HuH-7.5 (cell line): ENCODE data around the gene OR2AP1.
A peak's percentile ranks its signal among the peaks of the same experiment; 100 is the strongest.
"Not testable (repeated sequence)": the region's sequence is repeated elsewhere in the genome, so short reads cannot be mapped to it uniquely, and the experiment has no call there.

Source experiments
- DNase-seq: peaks from one replicate; pipeline ENCODE4 v3.0.0; 2011; ENCODE audit warnings: low spot score

Gene OR2AP1

GRCh38 chr12:55572168-55572567 is at the start of gene OR2AP1:
Gene OR2AP1, plus strand, starts transcription at chr12:55572468. Its CDS starts 1,947 bp downstream, at chr12:55574415.
- no peak for DNase-seq

DNA sequence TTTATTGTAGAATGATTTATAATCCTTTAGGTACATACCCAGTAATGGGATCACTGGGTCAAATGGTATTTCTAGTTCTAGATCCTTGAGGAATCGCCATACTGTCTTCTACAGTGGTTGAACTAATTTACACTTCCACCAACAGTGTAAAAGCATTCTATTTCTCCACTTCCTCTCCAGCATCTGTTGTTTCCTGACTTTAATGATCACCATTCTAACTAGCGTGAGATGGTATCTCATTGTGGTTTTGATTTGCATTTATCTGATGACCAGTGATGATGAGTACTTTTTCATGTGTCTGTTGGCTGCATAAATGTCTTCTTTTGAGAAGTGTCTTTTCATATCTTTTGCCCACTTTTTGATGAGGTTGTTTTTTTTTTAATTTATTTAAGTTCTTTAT is 24.0 kb upstream of the OR2AP1 start:
- DNase-seq = not testable (repeated sequence)

GRCh38 chr12:55548756-55549155 is 23.5 kb upstream of the OR2AP1 start:
- DNase-seq = no peak

DNA sequence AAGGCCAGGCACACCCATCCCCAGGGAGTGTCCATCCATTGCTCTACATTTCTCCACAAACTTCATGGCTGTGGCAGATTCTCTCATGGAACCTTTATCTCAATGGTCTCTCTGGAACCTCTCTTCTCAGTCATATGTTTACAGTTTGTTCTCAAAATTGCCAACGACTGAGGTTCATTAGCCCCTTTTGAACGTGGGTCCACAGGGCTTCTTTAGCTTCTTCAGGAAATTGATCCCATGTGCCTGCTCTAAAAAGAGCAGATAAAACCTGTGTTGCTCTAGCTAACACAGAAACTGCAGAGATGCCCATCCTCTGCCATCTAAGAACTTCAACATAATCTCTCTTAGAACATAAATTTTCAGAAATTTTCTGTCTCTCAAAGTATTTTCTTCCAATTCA is 23.0 kb upstream of the OR2AP1 start, which contains the start of gene OR6C4:
Gene OR6C4, plus strand, starts transcription at position 301 of the 400 bp plus-strand sequence. CDS start 1,625 bp downstream, outside the sequence.
- no peak for DNase-seq

DNA sequence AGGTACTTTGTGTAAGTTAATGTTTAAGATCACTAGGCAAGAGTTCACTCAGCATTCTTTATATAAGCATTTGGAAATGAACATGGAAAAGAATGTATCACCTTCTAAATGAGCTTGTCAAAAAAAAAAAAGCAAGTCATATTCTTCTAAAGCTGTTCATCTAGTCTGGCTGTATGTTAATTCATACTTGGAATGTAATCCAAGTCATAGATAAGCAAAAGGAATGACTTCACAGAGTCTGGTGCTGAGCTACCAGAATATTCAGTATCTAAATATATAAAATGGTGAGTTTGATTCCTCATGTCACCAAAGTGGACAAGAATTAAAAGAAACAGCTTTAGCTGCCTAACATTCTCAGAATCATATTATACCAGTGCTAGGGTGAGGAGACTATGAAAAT is 18.0 kb upstream of the OR2AP1 start:
- DNase-seq = no peak

DNA sequence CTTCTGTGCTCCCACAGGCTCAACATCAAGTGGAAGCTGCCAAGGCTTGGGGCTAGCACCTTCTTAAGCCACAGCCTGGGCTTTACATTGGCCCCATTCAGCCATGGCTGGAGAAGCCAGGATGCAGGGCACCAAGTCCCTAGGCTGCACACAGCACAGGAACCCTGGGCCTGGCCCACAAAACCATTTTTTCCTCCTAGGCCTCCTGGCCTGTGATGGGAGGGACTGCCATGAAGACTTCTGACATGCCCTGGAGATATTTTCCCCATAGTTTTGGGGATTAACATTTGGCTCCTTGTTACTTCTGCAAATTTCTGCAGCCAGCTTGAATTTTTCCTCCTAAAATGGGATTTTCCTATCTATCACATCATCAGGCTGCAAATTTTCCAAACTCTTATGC is 2.2 kb upstream of the OR2AP1 start:
- DNase-seq = not testable (repeated sequence)

DNA sequence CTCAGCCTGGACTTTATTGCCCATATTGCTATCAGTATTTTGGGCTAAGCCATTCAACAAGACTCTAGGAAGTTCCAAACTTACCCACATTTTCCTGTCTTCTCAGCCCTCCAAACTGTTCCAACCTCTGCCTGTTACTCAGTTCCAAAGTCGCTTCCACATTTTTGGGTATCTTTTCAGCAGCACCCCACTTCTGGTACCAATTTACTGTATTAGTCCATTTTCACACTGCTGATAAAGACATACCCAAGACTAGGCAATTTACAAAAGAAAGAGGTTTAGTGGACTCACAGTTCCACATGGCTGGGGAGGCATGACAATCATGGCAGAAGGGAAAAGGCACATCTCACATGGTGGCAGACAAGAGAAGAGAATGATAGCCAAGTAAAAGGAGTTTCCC is 1.6 kb upstream of the OR2AP1 start:
- not testable (repeated sequence) for DNase-seq

GRCh38 chr12:55582066-55582465 is 9.8 kb downstream of the OR2AP1 start:
- no peak for DNase-seq

DNA sequence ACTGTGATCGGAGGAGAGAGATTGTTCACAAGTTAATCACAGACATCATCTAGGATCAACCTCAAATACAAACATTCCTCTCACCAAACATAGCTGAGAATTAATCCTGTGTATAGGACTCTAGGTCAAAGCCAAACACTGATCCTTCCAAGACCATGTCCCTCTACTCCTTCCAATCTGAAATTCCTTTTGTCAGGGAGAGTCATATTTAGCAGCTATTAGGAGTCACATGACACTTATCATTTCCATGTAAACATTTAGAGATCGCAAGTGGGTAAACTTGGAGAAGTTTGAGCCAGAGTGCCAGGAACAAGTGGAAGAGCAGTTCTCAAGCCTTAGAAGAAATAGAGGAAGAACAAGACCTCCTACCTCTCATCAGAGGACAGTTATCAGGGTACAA is 13.5 kb downstream of the OR2AP1 start:
- no peak for DNase-seq

DNA sequence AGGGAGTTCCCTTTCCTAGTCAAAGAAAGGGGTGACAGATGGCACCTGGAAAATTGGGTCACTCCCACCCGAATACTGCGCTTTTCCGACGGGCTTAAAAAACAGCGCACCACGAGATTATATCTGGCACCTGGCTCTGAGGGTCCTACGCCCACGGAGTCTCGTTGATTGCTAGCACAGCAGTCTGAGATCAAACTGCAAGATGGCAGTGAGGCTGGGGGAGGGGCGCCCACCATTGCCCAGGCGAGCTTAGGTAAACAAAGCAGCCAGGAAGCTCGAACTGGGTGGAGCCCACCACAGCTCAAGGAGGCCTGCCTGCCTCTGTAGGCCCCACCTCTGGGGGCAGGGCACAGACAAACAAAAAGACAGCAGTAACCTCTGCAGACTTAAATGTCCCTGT is 17.9 kb downstream of the OR2AP1 start:
- DNase-seq = not testable (repeated sequence)

GRCh38 chr12:55607821-55608594 is 35.7 kb downstream of the OR2AP1 start:
- no peak for DNase-seq

DNA sequence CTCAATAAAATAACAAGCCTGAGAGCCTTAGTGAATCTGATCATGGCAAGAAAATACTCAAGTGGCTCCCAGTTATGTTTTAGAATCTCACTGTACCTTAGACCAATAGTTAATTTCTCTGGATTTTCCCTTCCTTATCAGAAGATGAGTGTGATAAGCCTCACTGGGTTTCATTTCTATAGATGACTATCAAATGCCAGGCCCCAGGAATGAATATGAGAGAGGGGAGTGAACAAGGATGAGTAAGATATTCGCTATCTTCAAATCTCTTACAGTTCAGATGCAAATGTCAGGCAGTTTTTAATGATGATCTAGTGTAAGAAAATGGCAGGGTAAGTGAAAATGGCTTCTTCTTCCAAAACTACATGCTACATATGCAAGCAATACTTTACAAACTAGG is 38.3 kb downstream of the OR2AP1 start:
- no peak for DNase-seq

GRCh38 chr12:55612646-55613045 is 40.4 kb downstream of the OR2AP1 start:
- DNase-seq = no peak

DNA sequence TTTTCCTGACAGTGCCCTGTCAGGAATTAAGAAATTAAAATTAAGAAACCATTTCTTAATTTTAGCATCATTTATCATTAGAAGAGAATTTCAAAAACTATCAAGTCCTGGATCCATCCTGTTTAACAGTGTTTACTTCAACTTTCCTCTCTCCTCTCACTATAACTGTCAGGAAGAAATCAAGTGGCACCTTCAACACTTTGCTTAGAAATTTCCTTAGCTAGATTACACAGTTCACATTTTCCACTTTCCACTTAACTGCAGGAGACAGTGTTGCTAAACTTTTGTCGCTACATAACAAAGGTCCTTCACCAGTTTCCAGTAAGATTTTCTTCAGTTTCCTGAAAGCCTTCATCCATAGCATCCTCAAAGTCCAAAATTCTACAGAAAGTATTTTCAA is 42.5 kb downstream of the OR2AP1 start:
- DNase-seq = no peak

DNA sequence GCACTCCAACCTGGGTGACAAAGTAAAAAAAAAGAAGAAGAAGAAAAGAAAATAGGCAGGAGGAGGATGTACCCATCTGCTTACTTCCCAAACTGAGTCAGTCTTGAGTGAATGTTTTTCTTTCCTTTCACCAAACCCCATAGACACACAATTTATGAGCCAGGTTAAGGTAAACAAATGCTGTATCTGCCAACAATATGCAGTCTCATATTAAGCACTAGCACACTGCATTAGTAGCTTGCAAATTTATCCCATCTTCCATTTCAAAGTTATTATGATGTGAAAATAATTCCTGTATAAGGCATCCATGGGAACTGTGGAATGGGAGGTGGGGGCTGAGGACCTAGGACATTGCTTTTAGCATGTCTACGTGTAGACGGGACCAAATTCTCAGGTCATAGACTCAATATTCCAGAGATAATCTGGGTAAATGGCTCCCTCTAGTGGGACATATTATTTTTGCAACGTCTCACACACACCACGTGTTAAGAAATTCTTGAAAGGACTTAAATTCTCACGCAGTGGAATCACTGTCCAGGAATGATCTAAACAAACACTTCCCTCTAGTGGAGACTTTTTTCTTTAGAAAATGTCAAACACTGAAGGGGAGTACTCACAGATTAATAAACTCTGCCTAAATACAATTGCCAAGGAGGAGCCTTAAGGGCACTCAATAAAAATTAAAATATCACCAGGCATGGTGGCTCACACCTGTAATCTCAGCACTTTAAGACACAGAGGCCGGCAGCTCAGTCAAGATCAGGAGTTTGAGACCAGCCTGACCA is 47.3 kb downstream of the OR2AP1 start:
- peak; percentile 66 for DNase-seq

- no peak for DNase-seq
Observed at GRCh38 chr12:55624056-55624455, 51.8 kb downstream of the OR2AP1 start.
